LNCaP clone FGC (cell line): ENCODE results near the gene SRGAP1.

Experiments
- DNase-seq: peaks from one replicate; pipeline ENCODE4 v3.0.0-alpha.2; 2011; ENCODE audit warnings: low read depth
- H3K4me3 ChIP-seq: 2 replicates; pipeline ENCODE4 v1.5.1; 2011; ENCODE audit warnings: mild to moderate bottlenecking, low read depth, low read length, control low read depth
- CTCF ChIP-seq: IDR thresholded peaks from 2 replicates; pipeline ENCODE4 v1.5.1; 2012; ENCODE audit warnings: mild to moderate bottlenecking; ENCODE audit not compliant: control insufficient read depth, insufficient read depth; ENCODE audit errors: extremely low read depth

Gene SRGAP1

GRCh38 chr12:63941166-63941800 is 96.8 kb downstream of the SRGAP1 start:
- no peak for TF ChIP-seq CTCF
- H3K4me3 ChIP-seq = no peak overlapping the region
- no peak for DNase-seq

- TF ChIP-seq CTCF = no peak
- no peak for DNase-seq
- H3K4me3 ChIP-seq = no peak overlapping the region
Measured at GRCh38 chr12:63941879-63942278, 97.4 kb downstream of the SRGAP1 start.

- no peak for DNase-seq
- no peak for TF ChIP-seq CTCF
- no peak overlapping the region for H3K4me3 ChIP-seq
Measured at GRCh38 chr12:63942464-63943241, 98.2 kb downstream of the SRGAP1 start.

- TF ChIP-seq CTCF = no peak
- H3K4me3 ChIP-seq = no peak overlapping the region
Measured at GRCh38 chr12:63944034-63944579, 99.6 kb downstream of the SRGAP1 start.

GRCh38 chr12:63944586-63945228 is 100.2 kb downstream of the SRGAP1 start:
- DNase-seq = no peak
- H3K4me3 ChIP-seq = no peak overlapping the region
- no peak for TF ChIP-seq CTCF

More at GRCh38 chr12:63944034-63944579, 99.6 kb downstream of the SRGAP1 start:
- DNase-seq = no peak

GRCh38 chr12:63945777-63946176 is 101.3 kb downstream of the SRGAP1 start:
- TF ChIP-seq CTCF = no peak
- no peak overlapping the region for H3K4me3 ChIP-seq
- no peak for DNase-seq
